H9 (cell line): ENCODE results near the gene FAM3D. TPM values are rescaled to one million over a fixed set of nuclear protein-coding genes. Genes with fewer than 3 reads are reported as not detected.

Experiments used
- DNase-seq: peaks from one replicate; pipeline ENCODE4 v3.0.0-alpha.2; 2017
- H2AFZ ChIP-seq: one replicate; pipeline ENCODE4 v1.6.1; 2013; ENCODE audit warnings: mild to moderate bottlenecking, low read length, control low read depth, moderate library complexity
- H2AK5ac ChIP-seq: 2 replicates; pipeline ENCODE4 v1.6.1; 2013; ENCODE audit warnings: low read length, control low read depth, mixed read lengths; ENCODE audit not compliant: insufficient read length
- H2BK120ac ChIP-seq: one replicate; pipeline ENCODE4 v1.6.1; 2013; ENCODE audit warnings: low read depth, mild to moderate bottlenecking, low read length, control low read depth, inconsistent platforms; ENCODE audit not compliant: poor library complexity, severe bottlenecking
- H2BK12ac ChIP-seq: 2 replicates; pipeline ENCODE4 v1.6.1; 2013; ENCODE audit warnings: low read length, control low read depth, mixed read lengths, low read depth; ENCODE audit not compliant: insufficient read length
- H2BK15ac ChIP-seq: 2 replicates; pipeline ENCODE4 v1.6.1; 2013; ENCODE audit warnings: low read depth, low read length, control low read depth
- H2BK20ac ChIP-seq: one replicate; pipeline ENCODE4 v1.6.1; 2013; ENCODE audit warnings: low read depth, mild to moderate bottlenecking, low read length, control low read depth, inconsistent platforms; ENCODE audit not compliant: poor library complexity, severe bottlenecking
- H2BK5ac ChIP-seq: 2 replicates; pipeline ENCODE4 v1.6.1; 2013; ENCODE audit warnings: low read length, control low read depth, mixed read lengths; ENCODE audit not compliant: insufficient read length
- H3K14ac ChIP-seq: 2 replicates; pipeline ENCODE4 v1.6.1; 2013; ENCODE audit warnings: low read length, control low read depth; ENCODE audit not compliant: insufficient read depth
- H3K18ac ChIP-seq: 2 replicates; pipeline ENCODE4 v1.6.1; 2013; ENCODE audit warnings: low read depth, mild to moderate bottlenecking, mixed read lengths, low read length, control low read depth; ENCODE audit not compliant: insufficient read length
- H3K23ac ChIP-seq: 2 replicates; pipeline ENCODE4 v1.6.1; 2013; ENCODE audit warnings: low read length, control low read depth, mixed read lengths, low read depth; ENCODE audit not compliant: insufficient read length
- H3K23me2 ChIP-seq: 2 replicates; pipeline ENCODE4 v1.6.1; 2013; ENCODE audit warnings: low read depth, mild to moderate bottlenecking, mixed read lengths, low read length, control low read depth; ENCODE audit not compliant: insufficient read length, poor library complexity, severe bottlenecking
- H3K27ac ChIP-seq: 2 replicates; pipeline ENCODE4 v1.5.1; 2013; ENCODE audit warnings: low read length, control low read depth, mixed read lengths, low read depth; ENCODE audit not compliant: insufficient read length
- H3K27me3 ChIP-seq: 2 replicates; pipeline ENCODE4 v1.6.1; 2013; ENCODE audit warnings: low read length, control low read depth, inconsistent platforms; ENCODE audit not compliant: insufficient read depth
- H3K4ac ChIP-seq: 2 replicates; pipeline ENCODE4 v1.6.1; 2013; ENCODE audit warnings: low read depth, mild to moderate bottlenecking, control low read depth, inconsistent platforms, low read length, moderate library complexity
- H3K4me1 ChIP-seq: 2 replicates; pipeline ENCODE4 v1.6.1; 2013; ENCODE audit warnings: low read length, control low read depth, inconsistent platforms; ENCODE audit not compliant: insufficient read depth
- H3K4me2 ChIP-seq: 2 replicates; pipeline ENCODE4 v1.6.1; 2013; ENCODE audit warnings: low read length, control low read depth, mixed read lengths; ENCODE audit not compliant: insufficient read length, insufficient read depth
- H3K56ac ChIP-seq: 2 replicates; pipeline ENCODE4 v1.6.1; 2013; ENCODE audit warnings: low read depth, mild to moderate bottlenecking, mixed read lengths, low read length, control low read depth; ENCODE audit not compliant: insufficient read length
- H3K79me1 ChIP-seq: 2 replicates; pipeline ENCODE4 v1.6.1; 2013; ENCODE audit warnings: low read depth, mild to moderate bottlenecking, moderate library complexity, low read length, control low read depth, inconsistent platforms; ENCODE audit not compliant: insufficient read depth, poor library complexity, severe bottlenecking
- H3K79me2 ChIP-seq: 2 replicates; pipeline ENCODE4 v1.6.1; 2013; ENCODE audit warnings: low read length, control low read depth, inconsistent platforms; ENCODE audit not compliant: insufficient read depth
- H3K9ac ChIP-seq: 2 replicates; pipeline ENCODE4 v1.6.1; 2013; ENCODE audit warnings: low read length, control low read depth, mixed read lengths; ENCODE audit not compliant: insufficient read length; ENCODE audit errors: extremely low read depth
- H3K9me3 ChIP-seq: one replicate; pipeline ENCODE4 v1.6.1; 2013; ENCODE audit warnings: low read depth, low read length, inconsistent platforms; ENCODE audit not compliant: control insufficient read depth
- H3T11ph ChIP-seq: one replicate; pipeline ENCODE4 v1.6.1; 2013; ENCODE audit warnings: mild to moderate bottlenecking, low read length, control low read depth, inconsistent platforms
- H4K20me1 ChIP-seq: one replicate; pipeline ENCODE4 v1.6.1; 2013; ENCODE audit not compliant: control insufficient read depth, insufficient read length, insufficient read depth
- H4K5ac ChIP-seq: 2 replicates; pipeline ENCODE4 v1.6.1; 2013; ENCODE audit warnings: low read depth, mild to moderate bottlenecking, mixed read lengths, low read length, control low read depth; ENCODE audit not compliant: insufficient read length
- H4K8ac ChIP-seq: replicated peaks from 2 replicates; pipeline ENCODE4 v1.6.1; 2013; ENCODE audit warnings: low read length, control low read depth, mixed read lengths, low read depth; ENCODE audit not compliant: insufficient read length
- H4K91ac ChIP-seq: 2 replicates; pipeline ENCODE4 v1.6.1; 2013; ENCODE audit warnings: low read depth, mild to moderate bottlenecking, moderate library complexity, mixed read lengths, low read length, control low read depth; ENCODE audit not compliant: insufficient read length
- H3K27ac Mint-ChIP-seq, 3 experiments: 2 replicates in 2 of 3; 3 replicates in 1 of 3; pipeline ENCODE4 v1.8.0; 2020 to 2021; ENCODE audit warnings: mixed read lengths in 3 of 3, mild to moderate bottlenecking in 1 of 3, moderate library complexity in 1 of 3
- H3K27me3 Mint-ChIP-seq: 2 replicates; pipeline ENCODE4 v1.8.0; 2021; ENCODE audit warnings: low read depth, mild to moderate bottlenecking, moderate library complexity, mixed read lengths
- H3K36me3 Mint-ChIP-seq, 3 experiments: 2 replicates in 2 of 3; 3 replicates in 1 of 3; pipeline ENCODE4 v1.8.0; 2020 to 2021; ENCODE audit warnings: low read depth in 3 of 3, mixed read lengths in 3 of 3; ENCODE audit not compliant: insufficient read depth in 1 of 3
- H3K4me1 Mint-ChIP-seq, 2 experiments: 2 replicates each; pipeline ENCODE4 v1.8.0; 2020; ENCODE audit warnings: mixed read lengths in 2 of 2
- H3K4me3 Mint-ChIP-seq, 2 experiments: 2 replicates in 1 of 2; 3 replicates in 1 of 2; pipeline ENCODE4 v1.8.0; 2020 to 2021; ENCODE audit warnings: mild to moderate bottlenecking in 2 of 2, mixed read lengths in 2 of 2, moderate library complexity in 1 of 2
- H3K9me3 Mint-ChIP-seq, 2 experiments: 2 replicates in 1 of 2; 3 replicates in 1 of 2; pipeline ENCODE4 v1.8.0; 2020; ENCODE audit warnings: mild to moderate bottlenecking in 2 of 2, mixed read lengths in 2 of 2, moderate library complexity in 1 of 2
- CTCF ChIP-seq: fragments of 200-600 bp; sonication (generic); conservative IDR thresholded peaks from 3 replicates; pipeline ENCODE4 v1.8.0; 2021; ENCODE audit warnings: antibody characterized with exemption, mild to moderate bottlenecking
- WGBS: extraction: QIAGEN DNeasy Blood & Tissue Kit; methylation state at CpG from one replicate; pipeline ENCODE4 v1.1.7; 2013; ENCODE audit warnings: missing lambda C conversion rate, low lambda C conversion rate, mixed read lengths; ENCODE audit not compliant: insufficient read length; ENCODE audit errors: extremely low coverage; 5-methylcytosine and 5-hydroxymethylcytosine counted together
- total RNA-seq: library from RNA; stranded (reverse); gene quantifications from 2 replicates; pipeline ENCODE4 v1.2.1, GENCODE V29; 2021

Gene FAM3D
- total RNA-seq, 1 experiment from 2014 or later, result not detected

DNA sequence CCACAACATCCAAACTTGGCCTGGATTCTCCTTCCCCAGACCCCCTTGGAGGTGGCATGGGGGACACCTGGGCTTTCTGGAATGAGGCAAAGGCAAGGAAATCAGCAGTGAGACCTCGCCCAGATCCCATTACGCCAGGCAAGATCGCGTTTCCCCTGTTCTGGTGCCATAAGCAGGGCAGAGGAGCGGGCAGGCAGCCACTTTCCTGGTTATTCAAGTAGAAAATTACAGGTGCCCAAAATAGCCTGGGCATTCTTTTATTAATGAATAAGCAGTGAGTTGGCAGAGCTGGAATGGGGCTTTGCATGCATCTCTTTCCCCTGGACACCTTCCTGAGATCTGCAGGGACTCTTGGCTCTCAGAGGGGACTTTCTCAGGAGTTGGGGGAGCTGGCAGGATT lies 57.9 kb downstream of the FAM3D start:
- Histone ChIP-seq H3K9me3 (no peaks in the 10 kb centered on the region), H2BK20ac (no peak overlapping the region), H3K27ac (no peak overlapping the region), H4K8ac (no peak overlapping the region), H2BK5ac (no peak overlapping the region), H3K79me2 (no peaks in the 10 kb centered on the region), H4K91ac (no peak overlapping the region), H3K23me2 (no peaks in the 10 kb centered on the region), H3K79me1 (no peaks in the 10 kb centered on the region), H4K20me1 (no peaks in the 10 kb centered on the region), H2AK5ac (no peak overlapping the region), H3K56ac (no peak overlapping the region), H3K23ac (no peak overlapping the region), H2BK12ac (no peak overlapping the region), H3K14ac (0 out of 2 replicates have a peak overlapping the region, but pooled peaks have one; percentile 23), H3K4me2 (no peak overlapping the region), H3T11ph (no peak overlapping the region), H2BK15ac (no peak overlapping the region), H3K27me3 (no peaks in the 10 kb centered on the region), H3K4ac (no peak overlapping the region), H3K9ac (no peak overlapping the region), H3K4me1 (no peaks in the 10 kb centered on the region), H3K18ac (no peak overlapping the region), H4K5ac (no peak overlapping the region), H2BK120ac (no peak overlapping the region), H2AFZ (no peak overlapping the region)
- H3K4me1 Mint-ChIP-seq, result peaks cover 0 to 2% of the 10 kb centered on the region in 2 experiments; a peak in 1 of 4 replicates
- TF ChIP-seq CTCF, result no peak
- H3K27me3 Mint-ChIP-seq, result peaks cover 19% of the 10 kb centered on the region
- DNase-seq, result no peak
- no peaks in the 10 kb centered on the region for H3K36me3 Mint-ChIP-seq
- no peak overlapping the region for H3K4me3 Mint-ChIP-seq
- no CpG with 5 or more reads among the region's 5 CpGs for WGBS
- no peaks in the 10 kb centered on the region for H3K9me3 Mint-ChIP-seq
- no peak overlapping the region; a peak in 1 of 7 replicates for H3K27ac Mint-ChIP-seq
